Esophagus (tissue), 2 donors: Measurements from ENCODE around the gene ANTXR1. TPM values are rescaled to one million over a fixed set of nuclear protein-coding genes. Genes with fewer than 3 reads are reported as not detected.

Source experiments
- H3K27ac ChIP-seq, 2 donors: one replicate each; pipeline ENCODE4 v1.5.1; 2013; ENCODE audit warnings: low read depth in 2 of 2, mild to moderate bottlenecking in 2 of 2, inconsistent platforms in 1 of 2, low read length in 1 of 2, moderate library complexity in 1 of 2
- H3K27me3 ChIP-seq, 2 donors: one replicate each; pipeline ENCODE4 v1.6.1; 2013; ENCODE audit warnings: low read length in 2 of 2, control low read depth in 1 of 2, mild to moderate bottlenecking in 1 of 2; ENCODE audit not compliant: insufficient read depth in 2 of 2, control insufficient read depth in 1 of 2
- H3K36me3 ChIP-seq, 2 donors: one replicate each; pipeline ENCODE4 v1.6.1; 2013; ENCODE audit warnings: low read length in 1 of 2; ENCODE audit not compliant: control insufficient read depth in 2 of 2, insufficient read depth in 2 of 2
- H3K4me1 ChIP-seq, 2 donors: one replicate each; pipeline ENCODE4 v1.6.1; 2013; ENCODE audit warnings: low read length in 1 of 2; ENCODE audit not compliant: control insufficient read depth in 2 of 2, insufficient read depth in 2 of 2
- H3K4me3 ChIP-seq, 2 donors: one replicate each; pipeline ENCODE4 v1.5.1; 2013; ENCODE audit warnings: low read length in 2 of 2, mild to moderate bottlenecking in 2 of 2, low read depth in 1 of 2, moderate library complexity in 1 of 2
- H3K9me3 ChIP-seq, 2 donors: one replicate each; pipeline ENCODE4 v1.6.1; 2013; ENCODE audit warnings: mild to moderate bottlenecking in 2 of 2, low read depth in 1 of 2, low read length in 1 of 2, moderate library complexity in 1 of 2; ENCODE audit not compliant: control insufficient read depth in 2 of 2, insufficient read depth in 1 of 2
- WGBS, 2 donors: extraction: QIAGEN DNeasy Blood & Tissue Kit; methylation state at CpG; one replicate each; pipeline ENCODE4 v1.1.7; 2013; 5-methylcytosine and 5-hydroxymethylcytosine counted together
- polyA plus RNA-seq, 2 donors: library from polyadenylated mRNA; stranded (reverse); fragments of 200-250 nt; gene quantifications; one replicate each; pipeline ENCODE4 v1.2.3, GENCODE V29; 2013
- donor health status: healthy with polysubstance abuse.
- donor health status: Bipolar disorder and iron deficiency.

Gene ANTXR1
- polyA plus RNA-seq, 2 donors: 5.0 to 8.5 TPM

DNA sequence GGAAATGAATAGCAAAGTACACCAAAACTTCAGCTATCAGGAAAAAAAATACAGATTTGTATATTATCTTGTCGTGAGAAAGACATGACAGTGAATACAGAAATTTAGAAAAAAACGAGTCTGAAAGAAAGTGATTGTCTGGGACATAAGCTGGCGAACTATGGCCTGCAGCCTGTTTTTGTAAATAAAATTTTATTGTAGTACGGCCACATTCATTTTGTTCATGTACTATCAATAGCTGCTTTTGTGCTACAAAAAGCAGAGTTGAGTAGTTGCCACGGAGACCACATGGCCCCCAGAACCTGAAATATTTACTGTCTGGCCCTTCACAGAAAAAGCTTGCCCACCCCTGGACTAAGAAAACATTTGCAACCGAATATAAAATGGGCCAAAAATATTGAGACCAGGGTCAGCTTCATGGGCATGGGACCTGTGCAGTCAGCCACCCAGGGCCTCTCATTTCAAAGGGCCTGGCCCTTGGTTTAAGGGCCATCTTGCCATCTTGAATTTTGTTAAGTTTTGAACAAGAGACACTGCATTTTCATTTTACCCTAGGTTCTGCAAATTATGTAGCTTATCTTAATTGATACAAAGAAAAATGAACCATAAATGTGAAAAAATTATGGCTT is 17.9 kb downstream of the ANTXR1 start:
- Histone ChIP-seq H3K36me3 (no peaks in the 10 kb centered on the region), H3K27ac (no peak overlapping the region), H3K27me3 (no peaks in the 10 kb centered on the region), H3K9me3 (no peaks in the 10 kb centered on the region), H3K4me3 (no peak overlapping the region), H3K4me1 (no peaks in the 10 kb centered on the region)
- WGBS, 2 donors: 77 to 84% methylated on average over 6 of the region's 6 CpGs

DNA sequence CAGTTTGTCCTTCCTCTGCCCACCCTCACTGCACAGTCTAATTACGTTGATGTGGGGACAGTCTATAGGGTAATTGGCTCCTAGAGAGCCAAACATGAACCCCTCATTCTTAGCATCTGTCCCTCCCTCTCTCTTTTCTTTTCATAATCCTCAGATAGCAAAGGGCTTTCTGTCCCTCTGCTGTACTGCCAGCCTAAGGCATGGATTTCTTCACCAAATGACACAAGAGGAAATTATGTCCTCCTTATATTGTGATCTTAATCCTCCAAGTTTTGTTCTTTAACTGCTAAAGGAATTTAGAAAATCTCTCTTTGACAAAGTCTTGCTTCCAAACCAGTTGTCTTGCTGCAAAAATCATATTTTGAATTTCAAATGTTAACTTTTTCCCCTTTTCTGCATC is 18.5 kb downstream of the ANTXR1 start:
- Histone ChIP-seq H3K4me3 (no peak overlapping the region), H3K4me1 (no peaks in the 10 kb centered on the region), H3K9me3 (no peaks in the 10 kb centered on the region), H3K27me3 (no peaks in the 10 kb centered on the region), H3K27ac (no peak overlapping the region), H3K36me3 (no peaks in the 10 kb centered on the region)
- WGBS, 2 donors: 83 to 87% methylated on average over 1 of the region's 1 CpG

DNA sequence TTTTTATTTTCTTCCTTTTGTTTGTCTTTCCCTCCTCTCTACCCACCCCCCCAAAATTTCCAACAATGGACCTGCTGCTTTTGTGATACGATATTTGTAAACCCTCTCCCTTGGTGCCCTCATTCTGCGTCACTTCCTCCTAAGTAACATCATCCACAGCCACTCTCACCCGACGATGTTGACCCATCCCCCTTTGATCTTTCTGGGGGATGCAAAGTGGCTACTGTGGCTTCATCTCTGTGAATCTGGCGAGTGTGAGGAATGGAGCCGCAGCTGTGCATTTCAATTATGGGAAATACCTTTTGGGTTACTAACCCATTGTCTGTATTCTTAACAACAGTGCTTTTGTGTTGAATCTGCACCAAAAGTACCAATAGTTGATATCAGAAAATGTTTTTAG is 19.4 kb downstream of the ANTXR1 start:
- Histone ChIP-seq H3K4me3 (no peak overlapping the region), H3K27me3 (no peaks in the 10 kb centered on the region), H3K9me3 (no peaks in the 10 kb centered on the region), H3K27ac (no peak overlapping the region), H3K36me3 (no peaks in the 10 kb centered on the region), H3K4me1 (no peaks in the 10 kb centered on the region)
- 69 to 78% methylated on average over 6 of the region's 6 CpGs for WGBS, 2 donors

DNA sequence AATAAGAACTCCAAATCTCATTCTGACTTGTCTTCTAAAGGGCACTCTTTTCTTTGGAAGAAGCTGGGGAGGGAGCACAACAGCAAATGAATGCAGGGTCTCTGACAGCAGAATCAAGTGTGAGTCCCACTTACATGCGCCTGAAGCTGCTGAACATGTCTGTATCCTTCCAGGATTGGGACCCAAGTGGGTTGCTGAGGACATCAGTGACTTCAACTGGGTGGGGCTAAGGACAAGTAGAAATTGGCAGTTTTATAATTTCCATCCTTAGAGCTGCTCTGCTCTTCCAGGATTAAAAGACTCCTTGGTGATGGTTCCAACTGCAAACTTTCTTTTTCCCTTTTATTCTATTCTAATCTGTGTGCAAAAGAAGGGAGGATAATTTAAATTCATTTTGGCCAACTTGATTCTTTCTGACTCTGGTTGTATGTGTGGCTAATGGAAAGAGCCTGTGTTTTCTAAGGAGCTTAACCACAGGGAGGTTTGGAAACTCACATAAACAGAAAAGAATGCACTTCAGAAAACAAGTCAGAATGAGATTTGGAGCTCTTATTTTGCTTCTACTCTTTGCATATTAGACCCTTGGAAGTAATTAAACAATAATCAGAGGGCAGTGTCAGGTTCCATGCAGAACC is 20.6 kb downstream of the ANTXR1 start:
- Histone ChIP-seq H3K27ac (no peak overlapping the region), H3K9me3 (no peaks in the 10 kb centered on the region), H3K36me3 (no peaks in the 10 kb centered on the region), H3K4me1 (no peaks in the 10 kb centered on the region), H3K27me3 (no peaks in the 10 kb centered on the region), H3K4me3 (no peak overlapping the region)
- 84 to 86% methylated on average over 1 of the region's 1 CpG for WGBS, 2 donors

DNA sequence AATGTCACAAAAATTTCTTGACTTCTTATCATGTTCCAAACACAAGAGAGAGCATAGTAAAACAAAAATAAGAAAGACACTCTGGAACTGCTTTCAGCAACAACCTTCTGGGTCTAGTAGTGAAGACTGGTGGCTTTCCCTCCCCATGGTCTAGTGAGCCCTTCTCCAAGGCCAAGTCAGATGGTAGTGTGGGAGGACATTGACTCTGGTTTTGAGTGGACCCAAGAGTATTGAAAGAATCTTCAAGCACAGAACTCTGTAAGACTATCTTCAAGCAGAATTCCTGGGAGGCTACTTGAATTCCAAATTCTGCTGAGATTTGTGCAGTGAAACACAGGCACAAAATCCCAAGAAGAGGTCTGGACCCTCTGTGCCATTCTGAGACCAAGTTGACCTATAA is 21.1 kb downstream of the ANTXR1 start:
- Histone ChIP-seq H3K9me3 (no peaks in the 10 kb centered on the region), H3K36me3 (no peaks in the 10 kb centered on the region), H3K27me3 (no peaks in the 10 kb centered on the region), H3K27ac (peak overlapping the region in 1 of 2 donors; percentile 21), H3K4me1 (no peaks in the 10 kb centered on the region), H3K4me3 (no peak overlapping the region)

DNA sequence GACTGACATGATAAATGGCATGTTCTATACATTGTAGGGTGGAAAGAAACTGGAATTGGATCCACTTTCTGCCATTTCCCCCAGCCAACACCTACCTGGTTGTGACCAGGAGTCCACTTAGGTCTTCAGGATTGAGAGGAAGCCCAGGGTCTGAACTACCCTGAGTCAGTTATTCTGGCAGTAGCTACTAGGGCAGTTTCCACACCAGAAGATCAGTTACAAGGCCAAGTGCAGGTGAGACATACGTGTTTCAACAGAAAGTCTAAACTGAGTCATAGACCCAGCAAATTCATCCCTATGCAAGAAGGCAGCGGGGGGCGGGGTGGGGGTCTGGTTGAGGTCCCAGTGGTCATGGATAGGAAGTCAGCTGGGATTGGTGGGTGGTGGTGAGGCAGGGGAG is 21.9 kb downstream of the ANTXR1 start:
- H3K4me3 ChIP-seq: no peak overlapping the region
- WGBS, 2 donors: 82 to 86% methylated on average over 3 of the region's 3 CpGs
- no peaks in the 10 kb centered on the region for H3K27me3 ChIP-seq
- H3K27ac ChIP-seq: no peak overlapping the region
- no peaks in the 10 kb centered on the region for H3K9me3 ChIP-seq
- no peaks in the 10 kb centered on the region for H3K4me1 ChIP-seq
- H3K36me3 ChIP-seq: no peaks in the 10 kb centered on the region

DNA sequence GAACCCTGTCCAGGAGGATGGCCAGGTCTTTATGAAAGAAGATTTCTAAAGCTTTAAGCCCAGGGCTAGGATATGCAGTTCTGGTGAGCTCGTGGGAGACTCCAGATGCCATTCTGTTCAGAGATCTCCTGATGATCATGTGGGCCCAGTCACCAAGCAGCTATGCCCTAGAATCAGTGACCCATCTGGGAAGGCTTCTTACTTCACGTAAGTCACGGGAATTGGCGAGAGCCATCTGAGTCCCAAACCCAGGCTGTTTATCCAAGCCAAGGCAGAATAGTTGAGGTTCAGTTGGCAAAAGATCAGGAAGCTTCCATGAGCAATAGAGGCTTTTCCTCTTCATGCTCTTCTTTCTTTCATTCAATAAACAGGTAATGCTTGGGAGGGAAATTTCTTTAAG is 23.9 kb downstream of the ANTXR1 start:
- H3K36me3 ChIP-seq: no peaks in the 10 kb centered on the region
- no peak overlapping the region for H3K4me3 ChIP-seq
- 92 to 93% methylated on average over 4 of the region's 4 CpGs for WGBS, 2 donors
- H3K27ac ChIP-seq: no peak overlapping the region
- no peaks in the 10 kb centered on the region for H3K27me3 ChIP-seq
- H3K4me1 ChIP-seq: no peaks in the 10 kb centered on the region
- H3K9me3 ChIP-seq: no peaks in the 10 kb centered on the region

DNA sequence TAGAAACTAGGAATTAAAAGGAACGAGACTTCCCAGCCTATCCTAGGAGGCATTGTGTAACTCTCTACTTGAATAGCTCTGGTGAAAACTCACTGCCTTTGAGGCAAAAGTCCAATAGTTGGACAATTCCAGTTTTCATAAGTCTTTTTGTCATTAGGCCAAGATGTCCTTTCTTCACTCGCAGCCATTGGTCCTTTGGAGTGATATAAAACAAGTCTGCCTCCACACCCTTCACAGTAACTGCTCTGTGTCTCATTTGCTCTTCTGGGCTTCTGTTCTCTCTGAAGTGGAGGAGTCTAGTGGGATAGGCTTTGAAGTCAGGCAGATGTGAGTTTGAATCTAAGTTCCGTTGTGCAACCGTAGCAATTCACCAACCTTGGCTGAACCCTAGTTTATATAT is 28.2 kb downstream of the ANTXR1 start:
- Histone ChIP-seq H3K4me1 (peaks cover 2 to 5% of the 10 kb centered on the region in 2 donors), H3K9me3 (no peaks in the 10 kb centered on the region), H3K4me3 (no peak overlapping the region), H3K27me3 (no peaks in the 10 kb centered on the region), H3K27ac (no peak overlapping the region), H3K36me3 (no peaks in the 10 kb centered on the region)
- WGBS, 2 donors: 82 to 83% methylated on average over 4 of the region's 4 CpGs

DNA sequence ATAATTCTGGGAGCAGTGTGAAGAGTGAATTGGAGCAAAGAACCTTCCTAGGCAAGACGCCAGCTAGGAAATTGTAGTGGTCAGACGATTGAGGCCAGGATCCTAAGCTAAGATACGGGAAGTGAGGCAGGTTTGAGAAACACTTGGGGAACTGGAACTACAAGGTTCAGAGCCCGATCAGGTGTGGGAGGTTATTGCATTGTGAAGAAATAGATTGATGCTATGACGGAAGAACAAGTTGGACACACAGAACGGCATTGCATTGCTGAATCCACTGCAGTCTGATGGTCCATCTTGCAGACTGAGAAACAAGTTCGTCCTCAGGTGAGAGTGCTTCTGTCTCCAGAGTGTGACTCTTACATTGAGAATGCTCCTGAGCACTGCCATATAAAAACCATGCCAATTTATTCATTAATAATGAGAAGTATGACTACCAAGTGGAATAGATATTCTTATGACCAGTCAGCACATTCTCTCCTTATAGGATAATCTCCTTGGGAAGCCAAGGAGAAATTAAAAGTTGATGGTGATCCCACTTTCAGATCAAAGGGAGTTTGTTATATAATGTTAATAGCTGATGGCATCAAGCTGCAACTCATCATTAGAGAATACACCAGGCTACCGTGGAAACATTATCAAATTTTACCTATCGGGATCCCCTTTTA is 30.9 kb downstream of the ANTXR1 start:
- H3K4me3 ChIP-seq: no peak overlapping the region
- no peaks in the 10 kb centered on the region for H3K36me3 ChIP-seq
- 72 to 78% methylated on average over 9 of the region's 9 CpGs for WGBS, 2 donors
- H3K27me3 ChIP-seq: no peaks in the 10 kb centered on the region
- H3K27ac ChIP-seq: no peak overlapping the region
- no peaks in the 10 kb centered on the region for H3K9me3 ChIP-seq
- H3K4me1 ChIP-seq: peaks cover 2 to 5% of the 10 kb centered on the region in 2 donors

DNA sequence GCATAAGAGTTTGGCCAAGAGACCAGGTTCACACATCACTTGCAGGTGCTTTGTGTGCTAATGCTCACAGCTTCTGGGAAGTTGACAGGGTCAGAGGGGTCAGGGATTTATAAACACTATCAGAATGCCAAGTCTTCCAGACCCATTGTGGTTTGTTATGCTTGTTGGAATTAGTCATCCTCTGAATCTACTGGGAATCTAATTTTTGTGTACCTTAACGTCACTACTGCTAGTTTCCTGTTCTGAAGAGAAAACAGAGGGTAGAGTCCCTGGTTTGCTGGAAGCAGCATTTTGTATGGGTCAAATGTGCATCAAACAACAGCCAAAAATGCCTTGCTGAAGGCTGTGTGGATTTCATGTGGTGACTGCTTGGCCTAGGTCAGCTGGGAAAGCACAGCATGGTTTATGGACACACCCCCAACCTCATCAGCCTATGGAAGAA is 33.3 kb downstream of the ANTXR1 start:
- WGBS, 2 donors: 14 to 29% methylated on average over 1 of the region's 1 CpG
- H3K27me3 ChIP-seq: no peaks in the 10 kb centered on the region
- no peak overlapping the region for H3K4me3 ChIP-seq
- no peaks in the 10 kb centered on the region for H3K36me3 ChIP-seq
- H3K4me1 ChIP-seq: peaks cover 2 to 5% of the 10 kb centered on the region in 2 donors
- H3K27ac ChIP-seq: no peak overlapping the region
- no peaks in the 10 kb centered on the region for H3K9me3 ChIP-seq
